ENCODE data around the gene TP53I11. TPM values are rescaled to one million over a fixed set of nuclear protein-coding genes. Genes with fewer than 3 reads are reported as not detected.

The TP53I11 gene
- total and polyA plus RNA-seq, 2 of the 13 experiments (the other 11 are each of a cell fraction or from before 2014, with no cell fraction given): not detected

DNA sequence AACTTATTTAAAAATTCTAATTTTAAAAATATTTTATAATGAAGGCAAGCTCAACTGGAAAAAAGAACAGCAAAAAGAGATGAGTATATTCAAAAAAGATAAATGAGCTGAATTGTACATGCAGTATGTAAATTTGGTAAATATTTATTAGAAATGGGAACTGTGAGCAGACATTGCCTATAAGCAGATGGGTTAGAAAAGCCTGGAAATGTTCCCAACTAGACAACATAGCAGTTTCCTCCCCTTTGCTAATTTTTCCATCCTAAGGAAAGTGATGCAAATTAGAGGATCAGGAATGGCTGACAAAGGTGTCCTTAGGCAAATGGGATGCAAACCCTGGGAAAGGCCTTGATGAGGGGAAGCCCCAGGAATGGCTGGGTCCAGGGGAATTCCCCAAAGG, 37.2 kb downstream of the TP53I11 start:
- Histone ChIP-seq H3K4me2 (ENCODE audit: low read depth, low read length) (no peak overlapping the region), H3K9ac (ENCODE audit: insufficient read depth, low read depth, low read length) (no peak overlapping the region), H4K20me1 (ENCODE audit: insufficient read depth, low read length) (no peaks in the 10 kb centered on the region), H3K9me3 (ENCODE audit: low read length) (no peaks in the 10 kb centered on the region), H3K4me3 (replicated peaks in 1 of 3; ENCODE audit: insufficient read depth in 1 of 3, low read depth in 2 of 3, low read length in 3 of 3) (no peak overlapping the region), H3K4me1 (ENCODE audit: insufficient read depth, low read length) (no peaks in the 10 kb centered on the region), H2AFZ (ENCODE audit: low read length) (no peak overlapping the region), H3K27me3 (ENCODE audit: control insufficient read depth in 1 of 2, insufficient read depth in 2 of 2, low read length in 2 of 2) (peaks cover 3 to 37% of the 10 kb centered on the region in 2 experiments; a peak in 4 of 5 replicates), H3K27ac (ENCODE audit: extremely low read length, insufficient read depth, low read length) (no peak overlapping the region), H3K36me3 (replicated peaks in 1 of 2; ENCODE audit: control insufficient read depth in 1 of 2, insufficient read depth in 2 of 2, low read length in 2 of 2) (no peaks in the 10 kb centered on the region), H3K79me2 (ENCODE audit: insufficient read depth, low read length) (no peaks in the 10 kb centered on the region)
- DNase-seq (ENCODE audit: low spot score) (no peak), FAIRE-seq (no peak), ATAC-seq (no peak)
- TF ChIP-seq ESRRA (CRISPR knock-in tag; IDR thresholded peaks at IDR 0.05; ENCODE audit: low read depth): no peak
- TF ChIP-seq ZNF614 (CRISPR knock-in tag; IDR thresholded peaks at IDR 0.05; ENCODE audit: borderline replicate concordance): no peak
- no peak for TF ChIP-seq ZSCAN22 (CRISPR knock-in tag; IDR thresholded peaks at IDR 0.05)
- TF ChIP-seq SCMH1 (CRISPR knock-in tag; IDR thresholded peaks at IDR 0.05; ENCODE audit: borderline replicate concordance): no peak
- no peak for TF ChIP-seq ISL2 (CRISPR knock-in tag; IDR thresholded peaks at IDR 0.05)
- TF ChIP-seq U2AF1 (optimal IDR thresholded peaks at IDR 0.05; ENCODE audit: low read depth, low read length): no peak
- TF ChIP-seq ZNF335 (CRISPR knock-in tag; IDR thresholded peaks at IDR 0.05): no peak
- TF ChIP-seq FOXC1 (CRISPR knock-in tag; IDR thresholded peaks at IDR 0.05; ENCODE audit: borderline replicate concordance): no peak
- no peak for TF ChIP-seq ZNF329 (CRISPR knock-in tag; IDR thresholded peaks at IDR 0.05; ENCODE audit: low read depth)
- TF ChIP-seq MATR3 (CRISPR knock-in tag; IDR thresholded peaks at IDR 0.05): no peak
- no peak for TF ChIP-seq ZFYVE20 (CRISPR knock-in tag; IDR thresholded peaks at IDR 0.05; ENCODE audit: borderline replicate concordance, low read depth)
- TF ChIP-seq YEATS4 (CRISPR knock-in tag; IDR thresholded peaks at IDR 0.05; ENCODE audit: borderline replicate concordance): no peak
- TF ChIP-seq PITX1 (CRISPR knock-in tag; IDR thresholded peaks at IDR 0.05): no peak
- no peak for TF ChIP-seq ZNF530 (CRISPR knock-in tag; IDR thresholded peaks at IDR 0.05; ENCODE audit: low read depth)
- TF ChIP-seq CEBPB (IDR thresholded peaks at IDR 0.05; ENCODE audit: borderline replicate concordance, low read depth, low read length): no peak
- TF ChIP-seq HNRNPLL (IDR thresholded peaks at IDR 0.05; ENCODE audit: low read depth, low read length, poor library complexity, severe bottlenecking): no peak
- no peak for TF ChIP-seq RXRA (CRISPR knock-in tag; IDR thresholded peaks at IDR 0.05)
- no peak for TF ChIP-seq KDM5B (CRISPR knock-in tag; IDR thresholded peaks at IDR 0.05; ENCODE audit: borderline replicate concordance)
- TF ChIP-seq PBX2 (CRISPR knock-in tag; IDR thresholded peaks at IDR 0.05): no peak
- no peak for TF ChIP-seq ZNF7 (CRISPR knock-in tag; IDR thresholded peaks at IDR 0.05)
- intact Hi-C loops (cut with micrococcal nuclease; ENCODE audit: unreplicated experiment): loop anchor here (5.0 kb wide), 1 partner anchor 186 kb away; the partner anchor contains the start of gene TSPAN18
- ChIA-PET POLR2A (no interaction called here), CTCF (ENCODE audit: low intra/inter-chr PET ratio, low total read pairs) (no interaction called here)
- in situ Hi-C loops (cut with HindIII; ENCODE audit: extremely low pct_ligation_motif_present, low pct_unique_long_range_greater_than_20kb): loop anchor here (5.0 kb wide), 1 partner anchor 291 kb away; no protein-coding TSS in a partner anchor
- no TSS peak for BruUV-seq (replicated peaks)

Measured in HepG2 (cell line).